Neural cell (in vitro differentiated cells): ENCODE data around the gene ATOH8.

Experiments used
- CTCF ChIP-seq: fragments of 450-650 bp; IDR thresholded peaks from 2 replicates; pipeline ENCODE4 v1.5.1; 2014; ENCODE audit warnings: antibody characterized with exemption, mild to moderate bottlenecking, moderate library complexity; ENCODE audit not compliant: poor library complexity, severe bottlenecking
- EZH2 ChIP-seq: fragments of 200-600, 300-800 bp; shearing (Covaris generic), sonication (generic); IDR thresholded peaks from 2 replicates; pipeline ENCODE4 v1.6.1; 2014; ENCODE audit warnings: antibody characterized with exemption, low read length, borderline replicate concordance, mild to moderate bottlenecking; ENCODE audit not compliant: insufficient read depth, poor library complexity, severe bottlenecking
- POLR2AphosphoS5 ChIP-seq: IDR thresholded peaks from 2 replicates; pipeline ENCODE4 v1.6.1; 2012

GRCh38 chr2:85796046-85796340 is 42.2 kb downstream of the ATOH8 start:
- TF ChIP-seq POLR2AphosphoS5 (no peak), CTCF (no peak), EZH2 (no peak)
